Measurements from ENCODE around the gene PPARGC1A. TPM values are rescaled to one million over a fixed set of nuclear protein-coding genes. Genes with fewer than 3 reads are reported as not detected.

The PPARGC1A gene
- total RNA-seq, 1 donor from 2014 or later, result 0.48 TPM

GRCh38 chr4:23768541-23768940 is 121.3 kb downstream of the PPARGC1A start:
- H3K9ac ChIP-seq (ENCODE audit: low read length), result no peak overlapping the region
- no peaks in the 10 kb centered on the region for H4K20me1 ChIP-seq (ENCODE audit: insufficient read depth, low read length)
- no peaks in the 10 kb centered on the region for H3K9me3 Mint-ChIP-seq (ENCODE audit: unreplicated experiment)
- H3K79me2 ChIP-seq (ENCODE audit: insufficient read depth, low read length), result no peaks in the 10 kb centered on the region
- no peaks in the 10 kb centered on the region for H3K36me3 Mint-ChIP-seq (ENCODE audit: low read depth, unreplicated experiment)
- H3K4me1 ChIP-seq (ENCODE audit: insufficient read depth, low read length), result no peaks in the 10 kb centered on the region
- no peaks in the 10 kb centered on the region for H3K27me3 Mint-ChIP-seq (ENCODE audit: low read depth, unreplicated experiment)
- H3K27ac Mint-ChIP-seq (ENCODE audit: unreplicated experiment), result no peak overlapping the region
- no peak overlapping the region for H3K4me3 Mint-ChIP-seq (ENCODE audit: unreplicated experiment)
- DNase-seq (ENCODE audit: low read depth) (peak; percentile 22), FAIRE-seq (no peak)
- TF ChIP-seq EZH2 (IDR thresholded peaks at IDR 0.05; ENCODE audit: insufficient read depth, low read length) (no peak), CTCF (IDR thresholded peaks at IDR 0.05; ENCODE audit: insufficient read depth, low read depth, low read length) (no peak)
- H2AFZ ChIP-seq (ENCODE audit: low read depth, low read length), result no peak overlapping the region
- H3K4me2 ChIP-seq (ENCODE audit: low read length), result no peak overlapping the region
- H3K4me3 ChIP-seq (ENCODE audit: insufficient read depth, low read depth, low read length), result no peak overlapping the region
- H3K27ac ChIP-seq (ENCODE audit: low read depth, low read length), result no peak overlapping the region
- peaks cover 16% of the 10 kb centered on the region for H3K4me1 Mint-ChIP-seq (ENCODE audit: low read depth, unreplicated experiment)
- H3K27me3 ChIP-seq (ENCODE audit: insufficient read depth, low read length), result no peaks in the 10 kb centered on the region
- no peaks in the 10 kb centered on the region for H3K36me3 ChIP-seq (ENCODE audit: insufficient read depth, low read length)
- no peaks in the 10 kb centered on the region for H3K9me3 ChIP-seq (ENCODE audit: insufficient read depth, low read depth, low read length)

DNA sequence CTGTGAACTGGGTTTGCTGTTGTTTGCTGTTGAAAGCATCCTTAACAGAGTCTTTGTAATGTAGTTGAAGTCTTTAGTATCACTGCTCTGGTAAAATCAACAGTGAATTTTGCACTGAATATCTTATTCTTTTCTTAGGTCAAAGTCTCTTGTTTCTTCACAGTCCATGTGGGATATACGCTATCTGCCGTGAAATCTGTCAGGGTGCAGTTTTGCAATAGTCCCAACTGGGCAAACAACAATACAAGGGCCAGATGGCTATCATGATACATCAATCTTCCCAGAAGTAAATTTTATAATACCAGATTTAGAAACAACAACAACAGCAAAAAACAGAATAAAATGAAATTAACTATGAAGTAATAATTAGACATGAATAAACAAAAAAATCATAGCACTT is 123.5 kb downstream of the PPARGC1A start:
- Histone ChIP-seq H2AFZ (ENCODE audit: low read depth, low read length) (no peak overlapping the region), H4K20me1 (ENCODE audit: insufficient read depth, low read length) (no peaks in the 10 kb centered on the region), H3K27me3 (ENCODE audit: insufficient read depth, low read length) (no peaks in the 10 kb centered on the region), H3K27ac (ENCODE audit: low read depth, low read length) (no peak overlapping the region), H3K4me1 (ENCODE audit: insufficient read depth, low read length) (no peaks in the 10 kb centered on the region), H3K4me3 (ENCODE audit: insufficient read depth, low read depth, low read length) (no peak overlapping the region), H3K79me2 (ENCODE audit: insufficient read depth, low read length) (no peaks in the 10 kb centered on the region), H3K9ac (ENCODE audit: low read length) (no peak overlapping the region), H3K36me3 (ENCODE audit: insufficient read depth, low read length) (no peaks in the 10 kb centered on the region), H3K9me3 (ENCODE audit: insufficient read depth, low read depth, low read length) (no peaks in the 10 kb centered on the region), H3K4me2 (ENCODE audit: low read length) (no peak overlapping the region)
- Mint-ChIP-seq H3K36me3 (ENCODE audit: low read depth, unreplicated experiment) (no peaks in the 10 kb centered on the region), H3K27me3 (ENCODE audit: low read depth, unreplicated experiment) (no peaks in the 10 kb centered on the region), H3K9me3 (ENCODE audit: unreplicated experiment) (no peaks in the 10 kb centered on the region), H3K27ac (ENCODE audit: unreplicated experiment) (no peak overlapping the region), H3K4me3 (ENCODE audit: unreplicated experiment) (no peak overlapping the region), H3K4me1 (ENCODE audit: low read depth, unreplicated experiment) (peaks cover 16% of the 10 kb centered on the region)
- DNase-seq (ENCODE audit: low read depth), result no peak
- FAIRE-seq, result no peak
- TF ChIP-seq CTCF (IDR thresholded peaks at IDR 0.05; ENCODE audit: insufficient read depth, low read depth, low read length) (no peak), EZH2 (IDR thresholded peaks at IDR 0.05; ENCODE audit: insufficient read depth, low read length) (no peak)

DNA sequence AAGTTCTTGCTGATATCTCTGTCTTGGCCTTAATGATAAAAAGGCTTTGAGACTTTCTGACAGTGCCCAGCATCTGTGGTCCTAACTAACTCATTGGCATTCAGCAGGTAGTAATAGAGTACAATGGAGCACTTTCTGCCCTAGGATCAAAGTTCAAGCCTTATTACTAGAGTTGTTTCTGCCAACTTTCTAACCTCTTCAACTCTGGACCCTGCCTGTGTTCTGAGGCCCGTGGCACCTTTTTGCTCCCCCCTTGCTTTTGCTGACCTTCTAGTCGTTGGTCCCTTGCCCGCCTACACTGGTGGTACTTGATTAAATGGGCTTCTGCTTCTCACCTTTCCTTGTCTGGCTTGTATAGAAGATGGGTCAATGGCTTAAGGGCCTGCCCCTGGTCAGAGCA is 126.3 kb downstream of the PPARGC1A start:
- no peaks in the 10 kb centered on the region for H3K27me3 ChIP-seq (ENCODE audit: insufficient read depth, low read length)
- H2AFZ ChIP-seq (ENCODE audit: low read depth, low read length), result no peak overlapping the region
- H3K4me3 Mint-ChIP-seq (ENCODE audit: unreplicated experiment), result no peak overlapping the region
- no peak for DNase-seq (ENCODE audit: low read depth)
- peaks cover 10% of the 10 kb centered on the region for H3K4me1 Mint-ChIP-seq (ENCODE audit: low read depth, unreplicated experiment)
- H3K9me3 Mint-ChIP-seq (ENCODE audit: unreplicated experiment), result peaks cover 2% of the 10 kb centered on the region
- no peaks in the 10 kb centered on the region for H3K9me3 ChIP-seq (ENCODE audit: insufficient read depth, low read depth, low read length)
- no peaks in the 10 kb centered on the region for H3K79me2 ChIP-seq (ENCODE audit: insufficient read depth, low read length)
- H3K27ac Mint-ChIP-seq (ENCODE audit: unreplicated experiment), result no peak overlapping the region
- H3K27ac ChIP-seq (ENCODE audit: low read depth, low read length), result no peak overlapping the region
- TF ChIP-seq CTCF (IDR thresholded peaks at IDR 0.05; ENCODE audit: insufficient read depth, low read depth, low read length), result no peak
- TF ChIP-seq EZH2 (IDR thresholded peaks at IDR 0.05; ENCODE audit: insufficient read depth, low read length), result no peak
- no peaks in the 10 kb centered on the region for H3K4me1 ChIP-seq (ENCODE audit: insufficient read depth, low read length)
- no peaks in the 10 kb centered on the region for H3K36me3 ChIP-seq (ENCODE audit: insufficient read depth, low read length)
- H3K27me3 Mint-ChIP-seq (ENCODE audit: low read depth, unreplicated experiment), result no peaks in the 10 kb centered on the region
- no peak overlapping the region for H3K4me2 ChIP-seq (ENCODE audit: low read length)
- H4K20me1 ChIP-seq (ENCODE audit: insufficient read depth, low read length), result no peaks in the 10 kb centered on the region
- no peak overlapping the region for H3K4me3 ChIP-seq (ENCODE audit: insufficient read depth, low read depth, low read length)
- H3K9ac ChIP-seq (ENCODE audit: low read length), result no peak overlapping the region
- no peak for FAIRE-seq
- no peaks in the 10 kb centered on the region for H3K36me3 Mint-ChIP-seq (ENCODE audit: low read depth, unreplicated experiment)
